HS-5 (cell line): ENCODE measurements around the gene KDSR.

Experiments used
- DNase-seq: peaks from one replicate; pipeline ENCODE4 v3.0.0-alpha.2; 2012; ENCODE audit warnings: low read depth

The KDSR gene

GRCh38 chr18:63283305-63284094 is 83.5 kb downstream of the KDSR start:
- DNase-seq = no peak

- DNase-seq = no peak
These were observed 84.2 kb downstream of the KDSR start for GRCh38 chr18:63282793-63283192.
